ENCODE measurements around the gene PYGL. TPM values are rescaled to one million over a fixed set of nuclear protein-coding genes. Genes with fewer than 3 reads are reported as not detected.

PYGL gene
- total RNA-seq, 1 donor: 51.3 TPM

DNA sequence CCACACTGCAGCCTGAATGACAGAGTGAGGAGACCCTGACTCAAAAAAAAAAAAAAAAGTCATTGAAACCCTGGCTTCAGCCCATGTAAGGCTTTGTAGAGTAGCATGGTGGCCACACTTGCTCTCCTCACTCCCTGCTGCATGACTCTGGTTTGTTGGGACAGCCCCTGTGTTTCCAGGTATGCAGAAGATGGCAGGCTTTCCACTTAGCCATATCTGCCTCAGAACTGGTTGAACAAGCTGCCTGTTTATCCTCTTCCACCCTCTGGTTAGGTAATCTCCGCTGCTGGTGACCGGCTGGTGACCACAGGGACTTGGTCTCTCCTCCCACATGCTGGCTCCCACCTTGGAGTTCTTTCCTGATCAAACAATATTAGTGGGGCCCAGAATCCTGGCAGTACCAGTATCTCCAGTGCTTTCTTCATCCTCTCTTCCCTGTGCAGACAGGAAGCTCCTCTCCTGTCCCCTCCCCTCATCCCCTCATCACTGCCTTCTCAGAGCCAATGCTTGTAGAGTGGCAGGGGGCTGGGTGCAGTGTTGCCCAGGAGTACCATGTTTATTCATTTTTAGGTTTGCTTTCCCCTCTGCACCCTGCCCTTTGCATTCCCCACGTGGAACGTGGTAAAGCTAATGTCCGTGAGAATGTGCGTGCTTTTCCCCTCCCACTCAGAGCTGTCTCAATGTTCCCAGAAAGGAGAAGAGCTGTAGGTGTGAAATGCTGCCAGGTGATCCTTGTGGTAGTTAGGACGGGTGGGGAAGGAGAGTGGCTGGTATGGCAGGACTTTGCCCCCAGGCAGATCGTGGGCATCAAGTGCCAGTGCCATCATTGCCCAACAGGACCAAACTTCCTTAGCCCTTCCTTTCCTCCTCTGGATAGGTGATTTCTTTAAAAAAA is 61.1 kb downstream of the PYGL start:
- H3K9me3 ChIP-seq (ENCODE audit: low read depth, low read length): no peaks in the 10 kb centered on the region
- no peaks in the 10 kb centered on the region for H3K4me1 ChIP-seq (ENCODE audit: insufficient read depth, low read length)
- no peak overlapping the region for H3K4me3 ChIP-seq (ENCODE audit: low read length)
- no peaks in the 10 kb centered on the region for H3K27me3 ChIP-seq (ENCODE audit: insufficient read depth, low read length)

DNA sequence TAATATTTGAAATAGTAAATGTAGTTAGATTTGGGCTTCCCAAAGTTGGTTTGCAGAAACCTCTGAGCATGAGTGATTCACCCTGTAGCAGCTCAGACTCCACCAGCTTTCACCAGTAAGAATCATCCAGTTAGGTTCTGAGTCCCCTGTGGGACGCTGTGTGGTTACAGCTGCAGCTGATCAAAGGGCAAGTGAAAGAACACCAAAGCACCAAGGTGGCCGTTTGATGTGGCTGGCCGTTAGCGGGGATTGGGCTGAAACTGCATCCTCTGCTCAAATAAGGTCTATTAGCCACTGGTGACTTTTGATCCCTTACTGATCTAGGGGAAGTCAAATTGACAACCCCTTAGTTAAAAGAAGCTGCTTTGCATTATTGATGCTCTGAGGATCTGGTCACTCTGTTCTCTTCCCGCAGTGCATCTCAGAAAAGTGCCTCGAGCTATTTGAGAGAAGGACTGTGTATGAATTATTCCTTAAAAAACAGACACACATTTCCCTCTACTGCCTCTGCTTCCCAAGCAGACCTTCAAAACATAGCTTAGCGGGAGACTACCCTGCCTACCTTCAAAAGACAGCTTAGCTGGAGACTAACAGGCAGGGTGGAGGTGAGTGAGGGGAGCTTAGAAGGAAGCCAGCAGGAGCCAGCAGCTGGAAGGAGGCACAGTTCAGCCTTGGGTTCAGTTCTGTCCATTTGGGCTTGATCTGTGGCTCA is 68.8 kb downstream of the PYGL start:
- H3K4me1 ChIP-seq (ENCODE audit: insufficient read depth, low read length): peaks cover 30% of the 10 kb centered on the region
- H3K27me3 ChIP-seq (ENCODE audit: insufficient read depth, low read length): peaks cover 22% of the 10 kb centered on the region
- H3K4me3 ChIP-seq (ENCODE audit: low read length): no peak overlapping the region
- no peaks in the 10 kb centered on the region for H3K9me3 ChIP-seq (ENCODE audit: low read depth, low read length)

DNA sequence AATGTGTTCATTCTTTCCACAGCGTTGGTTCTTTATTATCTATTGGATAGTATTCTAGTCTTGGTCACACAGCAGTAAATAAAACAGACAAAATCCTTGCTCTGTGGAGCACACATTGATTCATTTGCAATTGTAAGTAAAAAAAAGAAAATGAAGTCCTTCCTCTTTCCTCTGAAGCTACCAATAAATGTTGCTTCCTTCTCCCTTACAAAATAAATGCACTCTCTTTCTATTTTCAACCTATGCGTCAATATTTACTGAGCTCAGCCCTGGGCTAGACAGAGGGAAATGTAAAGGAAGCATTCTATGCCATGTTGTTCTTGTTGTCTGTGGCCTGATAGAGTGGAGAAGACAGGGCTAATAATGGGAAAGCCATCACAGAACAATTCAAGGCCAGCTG is 69.5 kb downstream of the PYGL start:
- H3K4me1 ChIP-seq (ENCODE audit: insufficient read depth, low read length): peaks cover 30% of the 10 kb centered on the region
- H3K27me3 ChIP-seq (ENCODE audit: insufficient read depth, low read length): peaks cover 30% of the 10 kb centered on the region
- no peaks in the 10 kb centered on the region for H3K9me3 ChIP-seq (ENCODE audit: low read depth, low read length)
- no peak overlapping the region for H3K4me3 ChIP-seq (ENCODE audit: low read length)

DNA sequence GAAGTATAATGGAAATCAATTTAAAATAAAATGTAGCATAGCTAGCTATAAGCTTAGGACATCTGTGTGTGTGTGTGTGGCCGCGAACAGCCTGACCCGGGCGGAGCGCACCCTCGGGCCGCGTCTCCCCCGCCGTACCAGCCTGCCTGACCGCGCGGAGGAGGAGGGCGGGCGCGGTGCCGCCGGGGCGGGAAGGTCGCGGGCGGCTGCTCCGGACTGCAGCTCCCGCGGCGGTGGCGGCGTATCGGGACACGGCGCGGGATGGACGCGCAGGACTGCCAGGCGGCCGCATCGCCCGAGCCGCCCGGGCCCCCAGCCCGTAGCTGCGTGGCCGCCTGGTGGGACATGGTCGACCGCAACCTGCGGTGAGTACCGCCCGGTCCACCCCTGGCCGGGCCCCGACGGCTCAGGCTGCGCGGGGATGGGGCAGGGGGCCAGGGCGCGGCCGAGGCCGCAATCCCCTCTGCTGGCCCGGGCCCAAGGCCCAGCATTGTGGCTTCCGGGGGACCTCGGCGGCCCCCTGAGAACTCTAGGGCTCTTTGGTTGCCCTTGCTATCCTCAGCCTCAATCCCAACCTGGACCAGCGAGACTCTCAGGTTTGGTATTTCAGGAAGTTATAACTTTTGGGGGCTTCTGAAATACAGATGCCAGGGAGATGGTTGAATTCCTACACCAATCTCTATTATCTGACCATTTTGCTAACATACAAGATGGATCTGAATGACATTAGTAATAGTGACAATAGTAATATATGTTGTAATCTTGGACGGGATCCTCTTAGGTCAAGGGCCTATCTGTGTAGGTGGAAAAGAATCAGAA is 72.2 kb downstream of the PYGL start, which contains the start of gene ABHD12B:
Gene ABHD12B (plus strand): TSS at position 140 of the 819 bp plus-strand sequence. CDS start 122 bp downstream, at position 262.
- Histone ChIP-seq H3K4me3 (ENCODE audit: low read length) (no peak within 1 kb of the TSS), H3K27me3 (ENCODE audit: insufficient read depth, low read length) (peaks cover 47% of the 10 kb centered on the region)

DNA sequence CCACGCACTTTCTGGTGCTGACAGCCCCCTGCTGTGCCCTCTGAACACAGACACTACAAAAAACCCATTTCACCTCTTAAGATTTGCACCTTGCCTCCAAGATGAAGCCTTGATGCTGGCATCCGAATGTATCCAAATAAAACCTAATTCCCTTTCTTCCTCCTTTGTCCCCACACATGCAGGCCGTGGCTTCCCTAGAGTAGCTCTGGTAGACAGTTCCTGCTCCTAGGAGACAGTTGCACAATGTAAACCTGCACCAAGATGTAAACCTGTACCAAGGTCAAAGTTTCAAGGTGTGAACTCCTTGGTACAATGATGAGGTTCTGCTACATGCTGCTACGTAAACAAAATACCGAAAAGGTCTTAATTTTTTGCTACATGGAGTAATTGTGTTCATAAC is 73.1 kb downstream of the PYGL start:
- Histone ChIP-seq H3K9me3 (ENCODE audit: low read depth, low read length) (no peaks in the 10 kb centered on the region), H3K27me3 (ENCODE audit: insufficient read depth, low read length) (peaks cover 47% of the 10 kb centered on the region), H3K4me3 (ENCODE audit: low read length) (no peak overlapping the region), H3K4me1 (ENCODE audit: insufficient read depth, low read length) (peaks cover 32% of the 10 kb centered on the region)

More for the DNA sequence above, 72.2 kb downstream of the PYGL start, which contains the start of gene ABHD12B:
- H3K9me3 ChIP-seq (ENCODE audit: low read depth, low read length): no peaks in the 10 kb centered on the region
- H3K4me1 ChIP-seq (ENCODE audit: insufficient read depth, low read length): peaks cover 30% of the 10 kb centered on the region

DNA sequence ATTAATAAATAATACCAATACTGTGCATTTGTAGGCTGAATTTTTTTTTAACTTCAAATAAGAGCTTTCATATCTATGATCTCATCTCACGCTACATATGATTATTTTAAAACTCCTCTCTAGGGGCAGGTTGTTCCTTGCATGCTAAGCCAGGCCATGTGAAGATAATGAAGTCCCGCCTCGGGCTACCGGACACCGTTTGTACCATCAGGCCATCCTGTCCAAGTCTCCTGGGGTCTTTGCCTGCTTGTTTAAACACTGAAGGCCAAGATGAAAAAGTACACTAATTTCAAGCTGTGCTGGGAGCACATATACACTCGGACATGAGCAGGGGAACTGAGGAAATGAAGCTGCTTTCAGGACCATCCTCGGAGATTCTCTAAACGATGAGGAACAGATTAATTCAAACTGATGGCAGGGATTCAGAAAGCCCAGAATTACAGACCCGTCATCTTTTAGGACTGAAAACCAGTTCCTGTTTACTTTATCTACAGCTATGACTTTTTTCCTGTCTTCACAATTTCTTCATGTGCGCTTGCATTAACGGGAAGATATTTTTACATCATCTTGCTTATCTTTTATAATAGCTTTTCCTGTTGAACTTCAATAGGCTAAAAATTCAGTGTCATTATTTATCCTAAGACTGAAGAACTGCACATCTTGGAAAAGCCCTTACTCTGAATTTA is 78.7 kb downstream of the PYGL start:
- Histone ChIP-seq H3K4me3 (ENCODE audit: low read length) (no peak overlapping the region), H3K9me3 (ENCODE audit: low read depth, low read length) (no peaks in the 10 kb centered on the region), H3K27me3 (ENCODE audit: insufficient read depth, low read length) (peaks cover 25% of the 10 kb centered on the region), H3K4me1 (ENCODE audit: insufficient read depth, low read length) (peaks cover 10% of the 10 kb centered on the region)

DNA sequence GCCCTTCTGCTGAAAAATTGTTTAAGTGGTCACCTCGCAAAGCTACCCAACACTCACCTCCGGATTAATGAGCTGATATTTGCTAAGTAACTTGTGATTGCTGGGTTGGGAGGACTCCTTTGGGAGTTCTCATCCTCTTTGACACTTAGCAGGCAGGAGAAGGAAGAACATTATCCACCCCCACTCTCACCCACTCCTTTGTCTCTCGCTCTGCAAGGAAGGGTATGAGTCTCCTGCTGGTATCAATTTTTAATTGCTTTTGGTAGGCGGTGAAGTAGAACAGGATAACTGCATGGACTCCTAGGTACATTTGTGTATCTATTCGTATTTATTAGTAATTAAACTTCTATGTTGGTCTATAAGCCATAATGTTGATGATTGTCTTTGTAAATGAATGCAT is 79.3 kb downstream of the PYGL start:
- H3K27me3 ChIP-seq (ENCODE audit: insufficient read depth, low read length): peaks cover 20% of the 10 kb centered on the region
- no peak overlapping the region for H3K4me3 ChIP-seq (ENCODE audit: low read length)
- no peaks in the 10 kb centered on the region for H3K9me3 ChIP-seq (ENCODE audit: low read depth, low read length)
- peaks cover 13% of the 10 kb centered on the region for H3K4me1 ChIP-seq (ENCODE audit: insufficient read depth, low read length)

DNA sequence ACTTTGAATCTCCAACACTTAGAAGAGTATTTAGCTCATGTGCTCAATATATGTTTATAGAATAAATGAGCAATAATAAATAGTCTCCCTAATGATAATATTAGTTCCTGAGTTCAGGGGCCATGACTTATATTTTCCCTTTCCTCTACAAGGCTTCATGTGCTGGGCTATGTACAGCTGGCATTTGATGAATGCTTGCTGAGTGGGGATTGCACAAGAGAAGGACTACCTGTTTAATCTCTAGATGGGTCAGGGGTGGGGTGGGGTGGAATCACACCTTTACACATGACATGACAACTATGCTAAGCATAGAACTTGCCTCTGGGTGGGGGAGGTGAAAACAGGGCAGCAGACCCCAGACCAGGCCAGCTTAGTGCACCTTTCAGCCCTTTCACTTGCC is 80.0 kb downstream of the PYGL start:
- Histone ChIP-seq H3K4me1 (ENCODE audit: insufficient read depth, low read length) (peaks cover 20% of the 10 kb centered on the region), H3K9me3 (ENCODE audit: low read depth, low read length) (no peaks in the 10 kb centered on the region)

DNA sequence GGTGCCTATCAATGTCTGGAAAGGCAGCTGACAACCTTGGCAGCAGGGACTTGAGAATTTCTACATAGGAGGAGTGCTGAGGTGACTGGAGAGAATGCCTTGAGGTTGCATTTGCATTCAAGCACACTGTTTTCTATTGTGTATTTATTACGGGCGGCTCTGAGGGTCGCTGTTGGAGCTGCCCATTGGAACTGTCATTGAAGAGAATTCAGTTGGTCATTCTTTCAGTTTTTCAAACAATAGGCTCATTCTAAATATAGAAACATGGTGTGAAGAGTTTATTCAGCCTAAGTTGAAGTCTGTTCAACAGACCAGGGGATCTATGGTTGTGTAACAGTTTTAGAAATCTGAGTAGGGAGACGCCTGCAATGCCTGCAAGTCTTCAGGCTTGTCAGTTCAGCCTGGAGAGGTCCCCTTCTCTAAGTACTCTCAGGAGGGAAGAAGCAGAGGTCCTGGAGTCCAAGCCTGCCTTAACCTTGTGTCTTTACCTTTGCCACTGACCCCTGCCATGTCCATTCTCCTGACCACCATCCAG is 82.2 kb downstream of the PYGL start:
- Histone ChIP-seq H3K4me1 (ENCODE audit: insufficient read depth, low read length) (peaks cover 20% of the 10 kb centered on the region), H3K27me3 (ENCODE audit: insufficient read depth, low read length) (no peaks in the 10 kb centered on the region), H3K4me3 (ENCODE audit: low read length) (no peak overlapping the region), H3K9me3 (ENCODE audit: low read depth, low read length) (no peaks in the 10 kb centered on the region)

More for the DNA sequence above, 80.0 kb downstream of the PYGL start:
- peaks cover 13% of the 10 kb centered on the region for H3K27me3 ChIP-seq (ENCODE audit: insufficient read depth, low read length)
- H3K4me3 ChIP-seq (ENCODE audit: low read length): no peak overlapping the region

DNA sequence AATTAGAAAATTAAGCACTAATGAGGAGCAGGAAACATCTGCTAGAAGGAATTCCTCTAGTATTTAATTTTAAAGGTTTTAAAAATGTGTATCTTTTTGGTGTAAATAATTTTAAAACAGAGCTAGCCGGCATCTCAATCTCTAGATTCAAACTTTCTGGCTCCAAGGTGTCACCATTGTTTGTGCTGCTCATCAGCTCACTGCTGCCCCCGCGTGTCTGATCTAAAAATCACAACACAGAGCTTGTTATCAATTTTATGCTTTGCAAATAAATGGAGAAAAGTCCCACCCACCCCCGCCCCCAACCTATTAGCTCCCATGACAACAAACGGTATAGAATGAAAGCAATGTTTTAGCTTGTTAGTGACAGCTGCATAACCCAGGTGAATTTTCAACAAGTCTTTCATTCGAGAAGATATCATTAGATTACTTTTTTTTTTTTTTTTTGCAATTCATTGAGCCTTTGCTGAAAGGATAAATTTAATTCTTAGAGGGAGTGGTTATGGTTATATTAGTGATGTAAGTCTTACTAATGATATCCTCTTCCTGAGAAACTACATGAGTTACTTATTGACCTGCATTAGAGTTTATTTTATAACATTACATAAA is 83.7 kb downstream of the PYGL start:
- no peaks in the 10 kb centered on the region for H3K9me3 ChIP-seq (ENCODE audit: low read depth, low read length)
- peak overlapping the region; percentile 70 for H3K4me3 ChIP-seq (ENCODE audit: low read length)
- peaks cover 13% of the 10 kb centered on the region for H3K4me1 ChIP-seq (ENCODE audit: insufficient read depth, low read length)
- H3K27me3 ChIP-seq (ENCODE audit: insufficient read depth, low read length): no peaks in the 10 kb centered on the region

DNA sequence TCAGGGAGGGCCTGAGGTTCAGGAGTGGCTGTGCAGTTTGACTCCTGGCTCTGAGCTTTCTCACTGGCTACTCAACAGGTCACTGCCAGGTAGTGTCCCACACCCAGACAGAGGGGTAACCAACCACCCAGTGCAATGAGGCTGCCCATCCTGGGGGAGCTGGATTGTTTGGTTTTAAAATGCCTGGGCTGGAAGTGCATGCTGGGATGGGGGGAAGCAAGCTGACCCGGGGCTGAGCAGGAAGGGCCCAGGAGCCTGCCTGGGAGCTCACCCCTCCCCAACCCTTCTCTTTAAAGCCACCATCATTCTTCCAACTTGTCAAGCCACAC is 85.0 kb downstream of the PYGL start:
- peaks cover 15% of the 10 kb centered on the region for H3K4me1 ChIP-seq (ENCODE audit: insufficient read depth, low read length)
- no peaks in the 10 kb centered on the region for H3K9me3 ChIP-seq (ENCODE audit: low read depth, low read length)
- H3K27me3 ChIP-seq (ENCODE audit: insufficient read depth, low read length): no peaks in the 10 kb centered on the region
- H3K4me3 ChIP-seq (ENCODE audit: low read length): peak overlapping the region; percentile 70

DNA sequence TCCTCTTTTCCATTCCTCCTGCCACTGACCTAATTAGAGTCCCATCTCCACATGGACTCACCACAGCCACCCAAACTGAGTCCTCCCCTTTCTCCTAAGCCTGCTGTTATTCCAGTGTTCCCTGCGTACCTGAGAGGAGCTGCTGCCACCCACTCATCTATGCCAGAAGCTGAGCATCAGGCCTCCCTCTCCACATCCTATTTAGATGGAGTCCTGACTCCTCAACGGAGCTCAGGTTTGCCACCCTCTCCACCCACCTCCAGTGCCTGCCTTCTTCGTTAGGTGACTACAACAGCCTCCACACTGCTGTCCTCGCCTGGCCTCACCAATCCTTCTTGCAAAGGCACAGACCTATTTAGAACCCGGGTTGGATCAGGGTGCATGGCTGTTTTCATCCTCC is 87.6 kb downstream of the PYGL start:
- H3K27me3 ChIP-seq (ENCODE audit: insufficient read depth, low read length): no peaks in the 10 kb centered on the region
- peaks cover 15% of the 10 kb centered on the region for H3K4me1 ChIP-seq (ENCODE audit: insufficient read depth, low read length)
- H3K4me3 ChIP-seq (ENCODE audit: low read length): no peak overlapping the region
- no peaks in the 10 kb centered on the region for H3K9me3 ChIP-seq (ENCODE audit: low read depth, low read length)

DNA sequence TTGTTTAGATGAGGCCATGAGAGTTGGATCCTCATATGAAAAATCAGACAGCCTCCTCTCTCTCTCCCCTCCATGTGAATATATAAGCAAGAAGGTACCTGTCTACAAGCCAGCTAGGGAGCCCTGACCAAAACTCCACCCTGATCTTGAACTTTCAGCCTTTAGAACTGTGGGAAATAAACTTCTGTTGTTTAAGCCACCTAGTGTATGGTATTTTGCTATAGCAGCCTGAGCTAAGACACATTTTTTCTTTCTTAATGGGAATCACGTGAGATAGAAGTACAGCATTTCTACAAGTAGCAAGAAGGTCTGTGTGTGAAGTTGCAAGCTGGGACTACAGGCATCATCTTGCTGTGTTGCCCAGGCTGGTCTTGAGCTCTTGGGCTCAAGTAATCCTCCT is 88.7 kb downstream of the PYGL start:
- Histone ChIP-seq H3K4me3 (ENCODE audit: low read length) (no peak overlapping the region), H3K9me3 (ENCODE audit: low read depth, low read length) (no peaks in the 10 kb centered on the region), H3K27me3 (ENCODE audit: insufficient read depth, low read length) (no peaks in the 10 kb centered on the region), H3K4me1 (ENCODE audit: insufficient read depth, low read length) (peaks cover 15% of the 10 kb centered on the region)

Data from mononuclear cell (primary cell).